GM19043 (cell line): ENCODE measurements around the gene KIF3A.
A peak's percentile ranks its signal among the peaks of the same experiment; 100 is the strongest.

Experiments
- ATAC-seq: cut with Tn5 transposase; IDR thresholded peaks from one replicate; pipeline ENCODE4 v1.9.1; 2021; ENCODE audit warnings: low read depth; ENCODE audit not compliant: unreplicated experiment

KIF3A gene

DNA sequence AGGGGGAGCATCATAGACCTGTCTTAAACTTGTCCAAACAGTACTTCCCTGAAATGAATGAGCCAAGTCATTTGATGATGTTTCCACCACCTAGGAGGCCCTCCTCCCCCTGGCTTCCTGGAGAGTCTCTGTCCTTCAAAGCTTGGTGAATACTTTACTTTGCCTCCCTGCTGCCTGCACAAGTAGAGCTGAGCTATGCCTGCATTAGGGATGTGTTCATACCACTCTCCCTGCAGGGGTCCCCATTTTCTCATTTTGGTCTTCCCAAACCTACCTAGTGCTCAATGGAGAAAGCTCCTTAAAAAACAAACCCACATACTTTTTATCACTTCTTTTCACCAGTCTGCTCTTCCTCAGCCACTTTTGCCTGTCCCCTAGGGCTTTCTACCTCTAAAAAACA, 17.6 kb upstream of the KIF3A start:
- no peak for ATAC-seq

DNA sequence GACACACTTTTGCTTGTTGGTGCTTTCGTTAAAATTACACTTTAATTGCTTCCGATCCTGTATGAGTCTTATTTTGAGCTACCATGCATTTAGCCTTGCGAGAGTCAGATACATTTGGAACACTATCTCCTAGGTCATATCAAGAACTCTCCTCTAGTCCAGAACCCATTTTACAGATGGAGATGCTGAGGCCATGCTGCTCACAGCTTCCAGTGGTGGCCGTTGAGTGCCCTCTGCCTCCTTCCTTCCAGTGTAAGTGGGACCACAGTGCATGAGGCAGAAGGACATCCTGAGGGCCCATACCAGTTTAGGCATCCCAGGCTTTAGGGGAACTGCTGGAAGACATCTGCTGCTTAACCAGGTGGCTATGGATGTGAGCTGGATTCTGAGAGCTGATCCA, 16.8 kb upstream of the KIF3A start:
- no peak for ATAC-seq

DNA sequence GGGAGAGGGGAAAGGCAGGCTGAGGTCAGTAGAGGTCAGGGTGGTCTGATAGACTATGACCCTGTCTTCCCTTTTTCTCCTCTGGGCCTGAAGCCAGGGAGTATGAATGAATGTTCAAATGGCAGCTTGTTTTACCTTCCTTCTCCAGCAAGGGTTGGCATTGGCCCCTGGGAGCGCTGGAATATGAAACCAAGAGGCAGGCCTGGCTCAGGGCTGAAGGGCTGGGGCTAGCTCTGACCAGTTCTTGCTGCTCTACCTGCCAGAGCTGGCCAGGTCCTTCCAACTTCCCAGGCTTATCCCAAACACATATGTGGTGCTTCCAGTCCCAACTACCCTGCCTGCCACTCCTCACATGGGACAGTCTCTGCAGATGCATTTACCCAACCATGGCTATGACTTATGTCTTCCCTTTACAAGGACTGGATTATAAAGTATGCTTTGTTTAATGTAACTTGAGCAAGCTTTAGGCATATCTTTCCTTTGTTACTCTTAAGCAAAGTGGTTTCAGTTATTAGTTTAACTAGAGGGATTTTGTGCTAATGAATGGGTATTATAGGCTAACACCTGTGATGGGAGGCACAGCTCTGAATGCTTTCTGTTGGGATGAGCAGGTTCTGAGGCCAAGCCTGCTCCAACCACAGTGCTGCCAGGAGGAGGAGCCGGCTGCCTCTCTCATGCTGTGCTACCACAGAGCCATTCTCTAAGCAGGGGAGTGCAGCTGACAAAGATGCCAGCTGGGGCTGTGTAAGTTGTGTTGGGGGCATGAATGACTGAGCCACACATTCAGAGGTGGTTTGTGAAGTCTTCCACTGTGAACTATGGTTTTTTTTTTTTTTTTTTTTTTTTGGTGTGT, 16.0 kb upstream of the KIF3A start:
- ATAC-seq: no peak

- no peak for ATAC-seq
Measured at GRCh38 chr5:132752581-132753125, 15.3 kb upstream of the KIF3A start.

- no peak for ATAC-seq
Measured at GRCh38 chr5:132751971-132752580, 14.7 kb upstream of the KIF3A start.

- ATAC-seq: no peak
Measured at GRCh38 chr5:132751444-132751843, 14.1 kb upstream of the KIF3A start.

GRCh38 chr5:132750471-132751230, 13.3 kb upstream of the KIF3A start:
- ATAC-seq: no peak

GRCh38 chr5:132749506-132749905, 12.2 kb upstream of the KIF3A start:
- ATAC-seq: no peak

DNA sequence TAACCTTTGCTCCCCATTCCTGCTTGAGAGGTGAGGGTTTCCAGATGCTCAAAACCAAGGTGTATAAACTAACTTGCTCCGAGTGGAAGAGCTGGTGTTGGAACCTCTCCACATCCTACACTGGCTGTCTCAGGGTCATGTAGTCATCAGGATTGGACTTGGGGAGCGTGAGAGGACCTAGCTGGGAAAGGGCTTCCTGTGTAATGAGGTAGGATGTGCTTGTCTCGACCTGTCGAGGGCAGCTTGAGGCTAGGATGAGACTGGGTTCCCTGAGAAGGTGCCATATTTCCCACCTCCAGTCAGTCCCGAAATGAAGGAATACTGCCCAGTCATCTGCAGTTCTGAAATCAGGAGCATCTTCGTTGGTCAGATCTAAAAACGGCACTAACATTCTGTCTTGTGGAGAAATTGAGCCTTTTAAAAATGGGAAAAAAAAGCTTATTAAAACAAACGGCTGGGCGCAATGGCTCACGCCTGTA, 11.2 kb upstream of the KIF3A start:
- no peak for ATAC-seq

GRCh38 chr5:132747616-132748440, 10.5 kb upstream of the KIF3A start:
- peak; percentile 27 for ATAC-seq

DNA sequence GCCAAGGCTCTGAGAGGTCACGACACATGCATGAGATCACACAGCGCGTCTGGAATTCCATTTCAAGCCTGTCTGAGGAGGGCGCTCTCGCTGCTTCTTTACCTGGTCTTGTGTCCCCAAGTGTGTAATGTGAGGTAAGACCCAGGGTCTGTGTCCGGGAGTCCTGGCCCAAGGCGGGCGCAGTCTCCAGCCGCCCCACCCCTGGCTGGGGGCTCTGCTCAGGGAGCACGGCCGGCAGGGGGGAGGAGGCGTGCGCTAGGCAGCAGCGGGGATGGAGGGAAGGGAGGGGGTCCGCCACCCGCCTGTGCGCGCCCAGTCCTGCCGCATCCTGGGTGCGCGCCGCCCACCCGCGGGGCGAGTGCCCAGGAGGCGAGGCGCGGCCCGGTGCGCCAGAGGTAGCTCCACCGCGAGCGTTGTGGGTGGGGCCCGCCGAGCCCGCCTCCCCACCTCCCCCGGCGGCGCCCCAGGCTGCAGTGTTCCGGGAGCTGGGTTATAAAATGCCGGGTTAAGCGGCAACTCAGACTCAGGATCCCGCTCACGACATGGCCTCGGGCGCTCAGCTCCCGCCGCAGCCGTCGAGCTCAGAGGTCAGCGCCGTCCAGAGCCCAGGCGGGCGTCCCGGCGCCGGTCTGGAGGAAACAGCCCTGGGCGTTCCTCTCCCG, 9.7 kb upstream of the KIF3A start, which contains the start of gene CCNI2:
Gene CCNI2 (plus strand): TSS at position 473 of the 662 bp plus-strand sequence. CDS start 70 bp downstream, at position 543.
- ATAC-seq: peak; percentile 36

DNA sequence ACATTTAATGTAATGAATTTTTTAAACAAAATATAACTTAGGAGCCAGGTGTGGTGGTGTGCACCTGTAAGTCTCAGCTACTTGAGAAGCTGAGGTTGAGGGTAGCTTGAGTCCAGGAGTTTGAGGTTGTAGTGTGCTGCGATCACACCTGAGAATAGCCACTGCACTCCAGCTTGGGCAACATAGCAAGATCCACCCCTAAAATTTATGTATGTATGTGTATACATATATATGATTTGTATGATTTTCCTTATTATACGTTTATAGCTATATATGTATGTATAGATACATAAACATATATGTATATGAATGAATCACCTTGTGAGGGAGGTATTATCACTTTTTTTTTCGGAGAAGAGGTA, 9.2 kb upstream of the KIF3A start:
- no peak for ATAC-seq

DNA sequence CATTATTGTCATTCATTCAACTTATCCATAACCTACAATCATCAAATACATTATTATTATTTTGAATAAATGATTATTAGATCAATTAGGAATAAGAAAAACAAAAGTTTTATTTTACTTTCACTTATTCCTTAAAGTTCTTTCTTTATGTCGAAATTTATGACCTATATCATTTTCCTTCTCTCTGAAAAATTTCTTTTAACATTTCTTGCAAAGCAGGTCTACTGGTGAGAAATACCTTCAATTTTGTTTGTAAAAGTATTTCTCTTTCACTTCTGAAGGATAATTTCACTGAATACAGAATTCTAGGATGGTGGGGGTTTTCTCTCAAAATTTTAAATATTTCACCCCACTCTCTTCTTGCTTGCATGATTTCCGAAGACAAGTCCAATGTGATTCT, 7.3 kb upstream of the KIF3A start:
- no peak for ATAC-seq

GRCh38 chr5:132742626-132743025, 5.3 kb upstream of the KIF3A start:
- ATAC-seq: no peak

GRCh38 chr5:132742158-132742557, 4.8 kb upstream of the KIF3A start:
- no peak for ATAC-seq

DNA sequence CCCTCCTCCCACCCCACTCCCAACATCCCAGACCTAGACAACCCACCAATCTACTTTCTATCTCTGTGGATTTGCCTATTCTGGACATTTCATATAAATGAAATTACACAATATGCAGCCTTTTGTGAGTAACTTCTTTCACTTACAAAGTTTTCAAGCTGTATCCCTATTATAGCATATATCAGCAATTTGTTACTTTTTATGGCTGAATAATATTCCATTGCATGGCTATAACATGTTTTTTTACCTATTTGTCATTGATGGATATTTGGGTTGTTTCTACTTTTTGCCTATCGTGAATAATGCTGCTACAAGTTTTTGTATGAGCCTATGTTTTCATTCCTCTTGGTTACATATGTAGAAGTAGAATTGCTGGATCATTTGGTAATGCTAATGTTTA, 1.9 kb upstream of the KIF3A start:
- ATAC-seq: no peak

- ATAC-seq: no peak
Measured at GRCh38 chr5:132737982-132738681, 786 bp upstream of the KIF3A start.

DNA sequence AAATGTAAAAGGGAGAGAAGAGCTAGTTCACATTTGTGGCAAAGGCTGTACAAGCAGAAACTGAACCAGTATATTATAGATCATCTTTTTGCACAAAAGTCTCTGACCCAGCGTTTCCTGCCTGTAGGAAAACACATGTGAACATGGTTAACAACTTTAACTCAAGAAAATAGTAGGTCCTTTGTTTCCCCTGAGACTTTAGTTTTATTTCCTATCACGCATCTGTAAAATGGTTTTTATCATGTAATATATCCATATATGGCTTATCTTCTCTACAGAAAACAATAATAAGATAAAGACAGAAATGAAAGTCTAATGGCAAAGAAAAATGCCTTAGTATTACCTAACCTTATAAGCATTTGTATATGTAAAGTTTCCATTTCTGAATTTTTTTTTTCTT, 2.7 kb downstream of the KIF3A start:
- ATAC-seq: no peak
